LNCaP clone FGC (cell line): ENCODE data around the gene METTL3.

Experiments used
- DNase-seq: peaks from one replicate; pipeline ENCODE4 v3.0.0-alpha.2; 2011; ENCODE audit warnings: low read depth
- H3K4me3 ChIP-seq: 2 replicates; pipeline ENCODE4 v1.5.1; 2011; ENCODE audit warnings: mild to moderate bottlenecking, low read depth, low read length, control low read depth
- TF ChIP-seq, protein P1 (sequence below): IDR thresholded peaks from 2 replicates; pipeline ENCODE4 v1.5.1; 2012; ENCODE audit warnings: mild to moderate bottlenecking; ENCODE audit not compliant: control insufficient read depth, insufficient read depth; ENCODE audit errors: extremely low read depth

Gene METTL3

DNA sequence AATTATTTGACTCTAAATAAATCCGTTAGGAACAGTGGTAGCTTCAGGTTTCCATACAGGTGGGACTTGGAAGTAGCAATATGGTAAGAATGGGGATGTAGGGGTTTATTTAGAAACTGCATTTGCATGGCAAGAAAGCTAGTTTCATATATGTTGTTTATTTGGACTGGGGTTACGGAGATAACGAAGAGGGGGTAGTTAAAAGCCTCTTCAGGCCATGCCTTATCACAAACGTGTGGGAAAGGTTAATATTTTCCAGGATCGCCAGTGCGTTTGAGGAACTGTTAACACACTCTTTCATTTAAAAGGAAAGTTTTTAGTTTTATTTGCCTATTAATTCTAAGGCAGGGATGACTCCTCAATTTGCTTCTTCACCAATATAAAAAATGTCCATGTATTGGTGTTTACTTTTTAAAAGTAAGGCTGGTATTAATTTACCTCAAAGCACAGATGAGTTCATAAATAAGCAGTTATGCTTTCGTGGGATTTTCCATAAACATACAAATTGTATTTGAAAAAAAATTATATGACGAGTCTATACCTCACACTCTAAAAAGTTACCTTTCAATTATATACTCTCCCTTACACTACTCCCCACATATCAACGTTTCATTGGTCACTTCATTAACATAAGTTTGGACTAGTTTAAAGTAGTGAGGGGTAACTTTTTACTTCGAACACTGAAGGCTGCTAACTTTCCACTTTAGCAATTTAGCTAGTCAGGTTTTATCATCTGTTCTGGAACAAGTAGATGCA lies 35.2 kb downstream of the METTL3 start:
- TF ChIP-seq, protein P1, sequence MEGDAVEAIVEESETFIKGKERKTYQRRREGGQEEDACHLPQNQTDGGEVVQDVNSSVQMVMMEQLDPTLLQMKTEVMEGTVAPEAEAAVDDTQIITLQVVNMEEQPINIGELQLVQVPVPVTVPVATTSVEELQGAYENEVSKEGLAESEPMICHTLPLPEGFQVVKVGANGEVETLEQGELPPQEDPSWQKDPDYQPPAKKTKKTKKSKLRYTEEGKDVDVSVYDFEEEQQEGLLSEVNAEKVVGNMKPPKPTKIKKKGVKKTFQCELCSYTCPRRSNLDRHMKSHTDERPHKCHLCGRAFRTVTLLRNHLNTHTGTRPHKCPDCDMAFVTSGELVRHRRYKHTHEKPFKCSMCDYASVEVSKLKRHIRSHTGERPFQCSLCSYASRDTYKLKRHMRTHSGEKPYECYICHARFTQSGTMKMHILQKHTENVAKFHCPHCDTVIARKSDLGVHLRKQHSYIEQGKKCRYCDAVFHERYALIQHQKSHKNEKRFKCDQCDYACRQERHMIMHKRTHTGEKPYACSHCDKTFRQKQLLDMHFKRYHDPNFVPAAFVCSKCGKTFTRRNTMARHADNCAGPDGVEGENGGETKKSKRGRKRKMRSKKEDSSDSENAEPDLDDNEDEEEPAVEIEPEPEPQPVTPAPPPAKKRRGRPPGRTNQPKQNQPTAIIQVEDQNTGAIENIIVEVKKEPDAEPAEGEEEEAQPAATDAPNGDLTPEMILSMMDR, result no peak
- peak overlapping the region; percentile 98 for H3K4me3 ChIP-seq
- no peak for DNase-seq

DNA sequence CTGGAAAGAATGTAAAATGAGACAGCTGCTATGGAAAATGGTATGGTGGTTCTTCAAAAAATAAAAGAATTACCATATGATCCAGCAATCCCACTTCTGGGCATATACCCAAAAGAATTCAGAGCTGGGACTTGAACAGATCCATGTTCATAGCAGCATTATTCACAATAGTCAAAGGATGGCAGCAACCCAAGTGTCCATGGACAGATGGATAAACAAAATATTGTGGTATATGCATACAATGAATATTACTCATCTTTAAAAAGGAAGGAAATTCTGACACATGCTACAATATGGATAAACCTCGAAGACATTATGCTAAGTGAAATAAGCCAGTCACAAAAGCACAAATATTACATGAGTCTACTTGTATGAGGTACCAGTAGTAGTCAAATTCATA lies 43.5 kb downstream of the METTL3 start:
- no peak overlapping the region for H3K4me3 ChIP-seq
- no peak for DNase-seq

DNA sequence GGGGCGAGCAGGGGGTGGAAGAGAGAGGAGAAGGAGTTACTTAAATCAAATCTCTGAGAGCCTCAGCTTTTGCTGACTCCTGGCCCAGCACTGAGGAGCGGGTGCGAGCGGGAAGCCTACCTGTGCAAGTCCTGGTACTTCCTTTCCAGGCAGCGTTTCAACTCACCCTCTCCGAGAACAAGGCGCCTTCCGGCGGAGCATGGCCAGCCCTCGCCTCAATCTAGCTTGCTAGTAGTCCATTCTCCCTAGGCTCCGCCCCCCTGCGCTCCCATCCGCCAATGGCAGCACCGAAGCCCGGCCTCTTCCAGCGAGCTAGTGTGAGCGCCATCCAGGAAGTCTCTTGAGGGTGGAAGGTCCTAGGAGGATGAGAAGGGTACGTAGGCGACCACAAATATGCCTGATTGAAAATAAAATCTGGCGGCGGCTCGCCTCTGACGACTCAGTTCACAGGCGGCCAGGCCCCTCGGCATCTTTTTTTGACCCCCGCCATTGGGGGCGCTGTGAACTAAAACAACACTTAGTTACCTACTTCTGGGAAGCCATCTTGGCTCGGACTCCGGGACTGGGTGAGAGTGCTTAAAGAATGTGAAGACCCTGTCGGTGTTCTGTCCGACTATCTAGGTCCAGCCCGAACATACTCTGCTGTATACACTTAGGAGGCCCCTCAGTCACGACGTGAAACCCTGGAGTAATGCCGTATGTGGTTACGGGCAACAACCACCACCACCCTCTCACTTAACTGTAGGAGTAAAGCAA lies 55.0 kb downstream of the METTL3 start, which contains the start of gene CHD8:
TSS of gene CHD8 (minus strand) at position 212 of the 756 bp plus-strand sequence. CDS start 24,480 bp downstream, outside the sequence.
- DNase-seq, result peak; percentile 100

More for the DNA sequence above, 43.5 kb downstream of the METTL3 start:
- TF ChIP-seq, protein P1, result no peak

DNA sequence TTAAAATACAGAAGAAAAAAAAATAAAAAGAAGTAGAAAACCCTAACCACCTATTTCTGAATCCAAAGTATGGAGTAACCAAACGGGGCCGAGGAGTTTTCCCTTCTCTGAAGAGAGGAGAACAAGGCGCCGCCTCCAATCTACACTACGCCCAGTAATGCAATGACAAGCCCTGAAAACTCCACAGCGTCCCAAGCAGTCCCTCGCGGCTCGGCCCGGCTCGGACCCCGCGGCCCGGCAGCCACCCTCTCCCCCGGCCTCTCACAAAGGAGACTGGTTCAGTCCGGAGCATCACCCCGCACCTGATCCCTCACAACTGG lies 55.6 kb downstream of the METTL3 start:
- TF ChIP-seq, protein P1, result no peak
- DNase-seq, result no peak
- peak overlapping the region; percentile 90 for H3K4me3 ChIP-seq

More for the DNA sequence above, 55.0 kb downstream of the METTL3 start, which contains the start of gene CHD8:
- H3K4me3 ChIP-seq, result peak within 1 kb of the TSS; percentile 90
- TF ChIP-seq, protein P1, result peak; percentile 65

DNA sequence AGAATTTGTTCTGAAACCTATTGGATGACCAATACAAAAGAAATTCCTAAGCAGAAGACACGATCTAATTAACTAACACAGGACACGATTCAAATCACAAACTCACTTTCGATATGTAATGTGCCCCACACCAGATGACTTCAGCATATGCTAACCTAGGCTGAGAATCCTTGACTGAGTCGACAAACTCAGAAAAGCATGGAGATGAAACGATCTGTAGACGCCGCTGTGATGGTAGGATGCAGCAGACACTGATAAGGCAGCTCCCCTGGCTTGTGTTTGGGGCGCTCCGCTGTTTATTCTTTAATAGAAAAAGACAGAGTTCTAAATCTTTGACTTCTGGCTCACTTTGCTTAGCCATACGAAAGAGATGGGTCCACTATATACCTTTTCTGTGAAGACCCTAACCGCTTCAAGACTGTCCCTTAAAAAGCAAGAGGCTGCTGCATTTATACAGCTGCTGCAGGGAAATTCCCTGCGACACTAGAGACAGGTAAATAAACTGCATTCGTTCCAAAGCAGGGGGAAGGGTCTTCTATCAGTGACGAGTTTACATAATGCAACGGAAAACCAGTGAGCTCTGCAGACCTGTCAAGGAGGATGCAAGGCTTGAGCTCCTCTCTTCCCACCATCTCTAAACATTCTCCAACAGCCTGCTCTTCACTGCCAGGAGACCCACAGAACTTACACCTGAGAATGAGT lies 56.1 kb downstream of the METTL3 start:
- DNase-seq, result no peak
- TF ChIP-seq, protein P1, result no peak
- H3K4me3 ChIP-seq, result peak overlapping the region; percentile 90

DNA sequence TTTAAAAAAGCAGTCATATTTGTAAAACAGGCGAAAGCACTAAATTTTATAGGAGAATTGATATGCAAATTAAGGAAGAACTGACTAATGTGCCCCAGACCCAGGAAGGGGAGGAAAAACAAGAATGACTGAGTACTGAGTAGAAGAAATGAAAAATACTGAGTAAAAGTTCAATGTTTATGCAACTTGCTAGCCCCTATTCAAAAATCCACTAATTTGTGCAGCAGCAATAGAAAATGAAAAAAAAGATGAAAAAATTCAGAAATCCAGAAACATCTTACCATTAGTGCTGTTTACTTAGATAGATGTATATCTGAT lies 61.3 kb downstream of the METTL3 start:
- DNase-seq, result no peak
- H3K4me3 ChIP-seq, result no peak overlapping the region
- TF ChIP-seq, protein P1, result no peak
